Retinal pigment epithelial cell (primary cell): ENCODE data around the gene AGBL4.

Experiments
- DNase-seq: peaks from one replicate; pipeline ENCODE4 v3.0.0-alpha.2; 2010; ENCODE audit warnings: low read depth
- H3K4me3 ChIP-seq: 2 replicates; pipeline ENCODE4 v1.5.1; 2011; ENCODE audit warnings: mild to moderate bottlenecking, low read length, control low read depth, moderate library complexity
- TF ChIP-seq, protein P1 (sequence below): conservative IDR thresholded peaks from 2 replicates; pipeline ENCODE4 v1.5.1; 2011; ENCODE audit warnings: low read depth, low read length, control low read depth, inconsistent platforms

The AGBL4 gene

DNA sequence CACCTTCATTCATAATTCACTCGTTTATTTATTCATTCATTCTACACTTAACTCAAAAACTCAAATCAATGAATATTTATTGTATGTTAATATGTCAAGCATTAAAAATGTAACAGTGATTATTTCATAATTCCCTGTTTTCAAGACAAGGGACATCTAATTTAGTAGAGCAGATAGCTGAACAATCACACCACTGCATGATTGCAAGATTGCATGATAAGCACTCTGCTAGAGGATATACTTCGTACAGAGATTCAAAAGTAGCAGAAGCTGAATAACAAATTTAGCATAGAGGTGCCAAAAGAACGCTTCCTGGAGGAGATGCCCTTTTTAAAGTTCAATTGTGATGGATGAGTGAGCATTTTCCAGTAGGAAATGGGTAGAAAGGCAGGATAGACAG is 1056.4 kb downstream of the AGBL4 start:
- TF ChIP-seq, protein P1, sequence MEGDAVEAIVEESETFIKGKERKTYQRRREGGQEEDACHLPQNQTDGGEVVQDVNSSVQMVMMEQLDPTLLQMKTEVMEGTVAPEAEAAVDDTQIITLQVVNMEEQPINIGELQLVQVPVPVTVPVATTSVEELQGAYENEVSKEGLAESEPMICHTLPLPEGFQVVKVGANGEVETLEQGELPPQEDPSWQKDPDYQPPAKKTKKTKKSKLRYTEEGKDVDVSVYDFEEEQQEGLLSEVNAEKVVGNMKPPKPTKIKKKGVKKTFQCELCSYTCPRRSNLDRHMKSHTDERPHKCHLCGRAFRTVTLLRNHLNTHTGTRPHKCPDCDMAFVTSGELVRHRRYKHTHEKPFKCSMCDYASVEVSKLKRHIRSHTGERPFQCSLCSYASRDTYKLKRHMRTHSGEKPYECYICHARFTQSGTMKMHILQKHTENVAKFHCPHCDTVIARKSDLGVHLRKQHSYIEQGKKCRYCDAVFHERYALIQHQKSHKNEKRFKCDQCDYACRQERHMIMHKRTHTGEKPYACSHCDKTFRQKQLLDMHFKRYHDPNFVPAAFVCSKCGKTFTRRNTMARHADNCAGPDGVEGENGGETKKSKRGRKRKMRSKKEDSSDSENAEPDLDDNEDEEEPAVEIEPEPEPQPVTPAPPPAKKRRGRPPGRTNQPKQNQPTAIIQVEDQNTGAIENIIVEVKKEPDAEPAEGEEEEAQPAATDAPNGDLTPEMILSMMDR = no peak
- DNase-seq = no peak
- H3K4me3 ChIP-seq = no peak overlapping the region

DNA sequence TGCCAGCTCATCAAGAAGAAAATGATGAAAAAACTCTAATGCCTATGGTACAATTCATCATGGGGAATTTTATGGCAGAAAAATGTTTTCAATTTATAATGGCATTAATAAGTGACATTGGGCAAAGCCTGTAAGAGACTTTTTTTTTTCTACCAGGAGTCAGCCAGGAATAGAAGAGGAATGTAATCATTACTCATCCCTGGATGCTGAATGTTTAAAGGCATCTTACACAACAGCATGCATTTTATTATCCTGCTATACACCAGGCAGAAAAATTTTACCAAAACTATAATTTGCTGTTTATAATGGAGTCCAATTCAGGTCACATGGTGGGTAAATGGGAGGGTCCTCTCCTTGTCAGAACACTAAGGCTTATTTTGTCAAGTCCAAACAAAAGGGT is 1057.2 kb downstream of the AGBL4 start:
- H3K4me3 ChIP-seq = no peak overlapping the region
- no peak for DNase-seq
- TF ChIP-seq, protein P1 = no peak

DNA sequence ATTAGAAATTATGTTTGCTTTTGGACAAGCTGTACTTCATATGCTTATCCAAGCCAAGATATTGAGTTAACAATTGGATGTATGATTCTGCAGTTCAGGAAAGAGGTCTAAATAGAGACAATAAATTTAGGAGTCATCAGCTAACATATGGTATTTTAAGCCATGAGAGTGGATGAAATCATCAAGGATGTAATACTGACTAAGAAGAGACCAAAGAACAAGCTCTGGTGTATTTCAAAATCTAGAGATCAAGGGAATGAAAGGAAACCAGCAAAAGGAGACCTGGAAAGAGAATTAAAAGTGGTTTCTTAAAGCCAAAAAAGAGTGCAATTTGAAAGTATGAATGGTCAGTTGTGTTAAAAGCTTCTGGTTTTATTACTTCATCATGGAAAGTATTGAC is 1063.4 kb downstream of the AGBL4 start:
- H3K4me3 ChIP-seq = no peak overlapping the region
- DNase-seq = no peak
- TF ChIP-seq, protein P1 = no peak

DNA sequence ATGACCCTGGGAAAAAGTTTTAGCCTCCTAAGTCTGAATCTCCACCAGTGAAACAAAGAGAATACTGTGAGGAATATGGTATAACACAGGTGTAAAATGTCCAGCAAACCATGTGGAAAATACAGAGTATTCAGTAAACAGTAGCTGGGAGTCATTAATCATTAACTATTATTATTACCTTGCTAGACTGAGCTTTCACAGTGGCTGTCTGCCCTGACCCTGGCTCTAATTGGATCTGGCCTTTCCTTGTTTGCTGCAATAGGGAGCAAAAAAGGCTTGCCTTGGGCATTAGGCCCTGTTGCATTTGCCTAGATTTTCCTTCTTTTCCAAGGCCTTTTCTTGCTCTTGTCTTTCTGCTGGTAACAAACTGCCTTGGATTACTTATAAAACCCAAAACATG is 1068.0 kb downstream of the AGBL4 start:
- TF ChIP-seq, protein P1 = no peak
- H3K4me3 ChIP-seq = no peak overlapping the region
- no peak for DNase-seq

DNA sequence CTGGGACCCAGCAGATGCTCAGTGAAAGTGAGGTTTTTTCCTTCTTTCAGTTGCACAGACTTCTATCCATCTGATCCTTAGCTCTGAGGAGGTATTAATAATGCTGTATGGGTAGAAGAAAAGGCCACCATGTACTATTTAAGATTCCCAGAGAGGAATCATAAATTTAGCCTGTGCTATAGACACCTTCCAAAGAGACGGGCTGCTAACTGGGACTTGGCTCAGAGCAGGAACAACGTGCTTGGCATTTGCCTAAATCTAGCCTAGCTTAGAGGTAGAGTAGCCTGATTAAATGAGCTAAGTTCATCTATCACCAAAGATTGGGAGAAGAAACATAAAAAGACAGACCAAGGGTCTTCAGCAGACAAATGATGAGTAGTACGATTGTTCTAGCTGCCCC is 1070.1 kb downstream of the AGBL4 start:
- no peak overlapping the region for H3K4me3 ChIP-seq
- no peak for DNase-seq
- TF ChIP-seq, protein P1 = no peak

DNA sequence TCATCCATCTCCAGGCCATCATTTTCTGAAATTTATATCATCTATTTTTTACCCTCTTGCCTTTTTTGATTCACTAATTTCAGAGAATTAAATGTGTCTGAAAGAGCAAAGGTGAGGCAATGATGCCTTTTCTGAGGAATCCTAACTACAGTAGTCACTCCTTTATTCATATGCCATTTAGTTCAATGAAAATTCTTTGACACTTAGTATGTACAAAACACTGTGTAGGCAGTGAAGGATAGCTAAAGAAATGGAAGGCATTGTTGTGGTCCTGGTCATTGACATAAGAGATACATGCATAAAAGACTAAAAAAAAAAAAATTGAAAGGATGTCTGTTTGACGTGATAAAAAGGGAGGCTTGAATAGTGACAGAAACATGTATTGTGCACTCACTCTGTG is 1075.2 kb downstream of the AGBL4 start:
- DNase-seq = no peak
- no peak overlapping the region for H3K4me3 ChIP-seq
- TF ChIP-seq, protein P1 = no peak

DNA sequence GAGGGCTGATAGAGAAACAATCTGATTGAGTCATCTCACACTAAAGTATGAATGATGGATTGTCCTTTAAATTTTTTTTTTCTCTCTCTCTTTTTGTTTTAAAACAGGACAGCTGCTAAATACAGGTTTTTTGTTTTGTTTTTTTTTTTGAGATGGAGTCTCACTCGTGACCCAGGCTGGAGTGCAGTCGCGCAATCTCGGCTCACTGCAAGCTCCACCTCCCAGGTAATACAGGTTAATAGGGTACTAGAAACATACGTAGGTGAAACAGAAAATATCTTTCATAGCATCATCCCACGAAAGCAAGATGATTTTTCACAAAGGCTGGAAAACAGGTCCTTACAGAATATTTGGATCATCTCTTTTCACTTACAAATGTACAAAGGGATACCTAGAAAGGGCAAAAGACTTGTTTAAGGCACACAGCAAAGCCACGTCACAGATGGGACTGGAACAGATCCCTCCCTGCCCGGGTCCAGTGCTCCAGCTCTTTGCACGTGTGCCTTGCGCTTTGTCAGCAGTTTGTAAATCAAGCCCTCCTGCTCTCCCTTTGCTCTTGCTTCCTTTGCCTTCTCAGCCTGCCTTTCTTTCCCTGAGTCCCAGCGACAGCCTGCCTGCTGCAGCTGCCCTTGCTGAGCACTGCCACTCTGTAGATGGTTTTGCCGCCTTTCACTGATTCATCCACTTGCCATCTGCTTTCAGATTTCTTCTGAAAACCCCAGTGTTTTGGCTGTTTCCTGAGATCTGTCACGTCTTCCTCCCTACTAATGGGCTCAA is 1075.8 kb downstream of the AGBL4 start:
- TF ChIP-seq, protein P1 = no peak
- no peak for DNase-seq

More for the DNA sequence above, 1075.8 kb downstream of the AGBL4 start:
- no peak overlapping the region for H3K4me3 ChIP-seq
